ENCODE results near the gene LIMA1. TPM values are rescaled to one million over a fixed set of nuclear protein-coding genes. Genes with fewer than 3 reads are reported as not detected.
"Not testable (repeated sequence)": the region's sequence is repeated elsewhere in the genome, so short reads cannot be mapped to it uniquely, and the experiment has no call there.

The LIMA1 gene
- total RNA-seq, 1 donor from 2014 or later, result 25.5 TPM

DNA sequence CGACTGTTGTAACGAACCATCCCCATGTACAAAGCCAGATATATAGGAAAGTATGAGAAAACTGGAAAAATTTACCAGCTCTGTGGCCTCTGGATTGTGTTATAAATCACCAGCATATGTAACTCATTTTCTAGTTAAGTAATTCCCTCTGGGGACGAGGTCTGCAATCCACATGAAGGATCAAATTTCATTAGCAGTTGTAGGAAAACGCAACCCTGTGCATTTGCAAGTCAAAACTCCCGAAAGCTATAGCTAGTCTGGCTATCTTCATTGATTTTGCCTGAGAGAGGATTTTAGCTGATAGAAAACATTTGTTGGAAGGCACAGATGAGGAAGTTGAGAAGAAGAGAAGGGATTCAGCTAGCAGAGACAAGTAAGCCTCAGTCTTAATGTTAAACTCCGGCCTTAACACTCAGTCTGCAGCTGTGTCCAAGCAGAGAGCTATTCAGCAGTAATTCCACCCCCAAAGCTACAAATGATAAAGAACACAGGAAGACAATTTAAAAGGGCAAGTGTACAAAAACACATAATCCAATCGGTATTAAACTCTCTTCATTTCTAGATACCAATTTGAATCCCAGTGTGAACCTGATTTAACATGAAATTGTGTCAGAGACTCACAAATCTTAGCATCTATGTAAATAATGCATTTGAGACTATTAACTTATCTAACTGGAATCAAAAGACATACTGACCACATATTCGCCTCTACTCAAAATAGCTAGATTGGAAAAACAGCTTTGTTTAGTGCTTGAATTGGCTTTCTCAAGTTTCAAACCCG is 61.9 kb downstream of the LIMA1 start:
- Mint-ChIP-seq H3K4me1 (peaks cover 8% of the 10 kb centered on the region), H3K9me3 (no peaks in the 10 kb centered on the region), H3K27me3 (ENCODE audit: low read depth) (no peaks in the 10 kb centered on the region), H3K27ac (ENCODE audit: unreplicated experiment) (no peak overlapping the region), H3K4me3 (no peak overlapping the region), H3K36me3 (ENCODE audit: low read depth) (peaks cover 2% of the 10 kb centered on the region)
- TF ChIP-seq CTCF (conservative IDR thresholded peaks at IDR 0.05), result no peak
- peak; percentile 3 for DNase-seq (ENCODE audit: low read depth, low spot score)

GRCh38 chr12:50220363-50220995 is 62.8 kb downstream of the LIMA1 start:
- Mint-ChIP-seq H3K4me3 (no peak overlapping the region), H3K9me3 (no peaks in the 10 kb centered on the region), H3K27ac (ENCODE audit: unreplicated experiment) (peak overlapping the region; percentile 79), H3K4me1 (peaks cover 8% of the 10 kb centered on the region), H3K36me3 (ENCODE audit: low read depth) (peaks cover 2% of the 10 kb centered on the region), H3K27me3 (ENCODE audit: low read depth) (no peaks in the 10 kb centered on the region)
- DNase-seq (ENCODE audit: low read depth, low spot score), result no peak
- no peak for TF ChIP-seq CTCF (conservative IDR thresholded peaks at IDR 0.05)

DNA sequence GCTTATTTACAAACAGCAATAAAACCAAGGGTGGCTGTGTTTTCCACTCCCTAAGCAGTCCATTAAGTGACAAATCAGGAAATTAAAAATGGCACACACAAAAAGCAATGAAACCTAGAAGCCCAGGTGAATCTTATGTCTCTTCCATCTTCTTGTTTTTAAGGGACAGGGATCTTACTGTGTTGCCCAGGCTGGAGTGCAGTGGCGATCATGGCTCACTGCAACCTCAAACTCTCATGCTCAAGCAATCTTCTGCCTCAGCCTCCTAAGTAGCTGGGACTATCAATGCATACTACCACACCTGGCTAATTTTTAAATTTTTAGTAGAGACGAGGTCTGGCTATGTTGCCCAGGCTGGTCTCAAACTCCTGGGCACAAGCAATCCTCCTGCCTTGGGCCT is 63.8 kb downstream of the LIMA1 start:
- Mint-ChIP-seq H3K27me3 (ENCODE audit: low read depth) (no peaks in the 10 kb centered on the region), H3K4me3 (peak overlapping the region; percentile 9), H3K27ac (ENCODE audit: unreplicated experiment) (no peak overlapping the region), H3K36me3 (ENCODE audit: low read depth) (peaks cover 2% of the 10 kb centered on the region), H3K4me1 (peaks cover 12% of the 10 kb centered on the region), H3K9me3 (no peaks in the 10 kb centered on the region)
- TF ChIP-seq CTCF (conservative IDR thresholded peaks at IDR 0.05), result no peak
- DNase-seq (ENCODE audit: low read depth, low spot score), result no peak

DNA sequence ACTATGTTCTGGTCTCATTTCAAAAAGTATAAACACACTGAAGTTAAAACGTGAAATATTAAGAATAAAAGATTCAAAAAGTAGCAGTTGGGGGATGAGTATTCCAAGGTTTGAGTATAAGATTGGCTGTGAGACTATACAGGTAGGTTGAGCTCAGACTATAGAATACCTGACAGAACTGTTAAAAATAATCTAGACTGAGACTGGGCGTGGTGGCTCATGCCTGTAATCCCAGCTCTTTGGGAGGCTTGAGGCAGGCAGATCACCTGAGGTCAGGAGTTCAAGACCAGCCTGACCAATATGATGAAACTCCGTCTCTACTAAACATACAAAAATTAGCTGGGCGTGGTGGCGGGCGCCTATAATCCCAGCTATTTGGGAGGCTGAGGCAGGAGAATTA is 64.3 kb downstream of the LIMA1 start:
- H3K4me3 Mint-ChIP-seq; H3K36me3 Mint-ChIP-seq (ENCODE audit: low read depth): not testable (repeated sequence)

GRCh38 chr12:50218386-50218785 is 64.9 kb downstream of the LIMA1 start:
- no peak overlapping the region for H3K27ac Mint-ChIP-seq (ENCODE audit: unreplicated experiment)
- no peaks in the 10 kb centered on the region for H3K9me3 Mint-ChIP-seq
- H3K36me3 Mint-ChIP-seq (ENCODE audit: low read depth), result peaks cover 2% of the 10 kb centered on the region
- peaks cover 7% of the 10 kb centered on the region for H3K4me1 Mint-ChIP-seq
- TF ChIP-seq CTCF (conservative IDR thresholded peaks at IDR 0.05), result no peak
- no peak for DNase-seq (ENCODE audit: low read depth, low spot score)
- no peaks in the 10 kb centered on the region for H3K27me3 Mint-ChIP-seq (ENCODE audit: low read depth)
- H3K4me3 Mint-ChIP-seq, result no peak overlapping the region

More for the DNA sequence above, 64.3 kb downstream of the LIMA1 start:
- not testable (repeated sequence) for H3K4me1 Mint-ChIP-seq; DNase-seq (ENCODE audit: low read depth, low spot score); H3K27me3 Mint-ChIP-seq (ENCODE audit: low read depth); H3K27ac Mint-ChIP-seq (ENCODE audit: unreplicated experiment); H3K9me3 Mint-ChIP-seq

- Mint-ChIP-seq H3K36me3 (ENCODE audit: low read depth) (peaks cover 2% of the 10 kb centered on the region), H3K4me1 (peaks cover 9% of the 10 kb centered on the region), H3K9me3 (no peaks in the 10 kb centered on the region), H3K27ac (ENCODE audit: unreplicated experiment) (no peak overlapping the region), H3K27me3 (ENCODE audit: low read depth) (no peaks in the 10 kb centered on the region), H3K4me3 (peak overlapping the region; percentile 73)
- DNase-seq (ENCODE audit: low read depth, low spot score), result no peak
- TF ChIP-seq CTCF (conservative IDR thresholded peaks at IDR 0.05), result no peak
Observed at GRCh38 chr12:50217202-50217601, 66.1 kb downstream of the LIMA1 start.

Data from neural crest cell (in vitro differentiated cells).